ENCODE measurements around the gene CELA2B.
"Not testable (repeated sequence)": the region's sequence is repeated elsewhere in the genome, so short reads cannot be mapped to it uniquely, and the experiment has no call there.

CELA2B gene

DNA sequence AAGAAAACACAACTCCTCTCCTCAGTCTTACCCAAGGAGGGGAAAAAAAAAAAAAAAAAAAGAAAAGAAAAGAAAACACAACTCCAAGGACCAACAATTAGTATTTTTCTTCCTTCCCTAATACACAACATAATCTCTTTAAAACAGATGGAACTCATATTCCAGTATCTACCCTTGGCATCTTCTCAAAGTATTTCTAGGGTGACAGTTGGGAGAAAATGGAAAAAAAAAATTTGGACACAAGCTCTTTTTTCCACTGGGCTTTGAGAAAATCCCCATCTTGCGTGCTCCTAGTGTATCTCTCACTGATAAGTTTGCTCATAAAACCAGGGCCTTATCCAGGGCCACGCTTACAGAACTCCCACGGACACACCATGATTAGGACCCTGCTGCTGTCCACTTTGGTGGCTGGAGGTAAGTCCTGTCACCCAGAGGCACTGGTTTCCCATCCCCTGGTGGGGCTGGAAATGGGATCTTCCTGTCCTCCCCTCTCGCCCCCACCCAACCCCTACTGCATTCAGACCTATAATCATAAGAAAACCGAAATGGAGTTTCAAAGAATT lies at the start of gene CELA2B:
TSS of gene CELA2B (plus strand) at position 353 of the 563 bp plus-strand sequence. CDS start at position 375, 22 bp downstream.
- DNase-seq (ENCODE audit: low spot score), result peak; percentile 63

DNA sequence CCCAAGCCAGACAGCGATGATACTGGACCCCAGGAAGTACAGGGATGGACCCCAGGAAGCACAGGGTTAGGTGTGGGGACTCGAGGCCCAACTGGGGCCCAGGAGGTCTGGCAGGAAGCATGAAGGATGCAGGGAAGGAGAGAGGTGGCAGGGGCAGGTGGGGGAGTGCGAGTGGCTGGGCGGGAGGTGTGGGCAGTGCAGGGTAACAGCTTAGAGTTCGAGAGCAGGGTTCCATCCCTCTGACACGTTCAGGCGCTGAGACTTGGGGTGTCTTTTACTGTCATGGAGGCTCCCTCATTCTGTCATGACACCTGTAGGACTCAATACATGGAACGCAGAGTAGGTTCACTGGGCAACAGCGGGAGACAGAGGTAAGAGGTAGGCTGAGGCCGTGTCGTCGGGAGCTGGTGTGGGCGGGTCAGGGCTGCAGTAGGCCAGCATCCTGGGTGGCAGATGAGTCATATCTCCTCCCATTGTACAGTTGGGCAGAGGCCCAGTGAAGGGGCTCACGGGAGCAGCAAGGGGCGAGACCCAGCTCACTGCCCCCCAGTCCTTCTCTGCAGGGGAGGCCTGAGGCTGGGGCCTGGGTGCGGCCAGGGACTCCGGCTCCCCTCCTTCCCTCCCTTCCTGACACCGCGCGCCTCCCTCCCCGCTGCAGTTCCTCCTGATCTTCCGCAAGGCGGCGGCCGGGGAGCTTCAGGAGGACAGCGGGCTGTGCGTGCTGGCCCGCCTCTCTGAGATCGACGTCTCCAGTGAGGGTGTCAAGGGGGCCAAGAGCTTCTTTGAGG lies 49.2 kb upstream of the CELA2B start:
- DNase-seq (ENCODE audit: low spot score), result peak; percentile 39

DNA sequence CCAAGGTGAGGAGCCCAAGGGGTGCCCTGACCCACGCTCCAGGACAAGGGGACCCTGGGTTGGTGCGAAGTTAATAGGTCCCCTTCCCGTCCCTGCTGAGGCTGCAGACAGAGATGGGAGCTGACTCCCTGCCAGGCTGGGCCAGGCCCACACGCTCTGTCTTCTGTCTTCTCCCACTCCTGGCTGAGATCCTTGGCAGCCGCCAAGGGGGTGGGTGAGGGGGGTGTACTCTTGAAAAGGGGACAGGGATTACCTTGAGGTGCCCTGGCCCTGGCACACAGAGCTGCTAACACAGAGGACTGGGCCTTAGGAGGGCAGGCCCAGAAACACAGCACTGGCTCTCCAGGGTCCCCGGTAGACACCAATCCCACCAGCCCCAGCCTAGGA lies 48.6 kb upstream of the CELA2B start:
- DNase-seq (ENCODE audit: low spot score), result no peak

DNA sequence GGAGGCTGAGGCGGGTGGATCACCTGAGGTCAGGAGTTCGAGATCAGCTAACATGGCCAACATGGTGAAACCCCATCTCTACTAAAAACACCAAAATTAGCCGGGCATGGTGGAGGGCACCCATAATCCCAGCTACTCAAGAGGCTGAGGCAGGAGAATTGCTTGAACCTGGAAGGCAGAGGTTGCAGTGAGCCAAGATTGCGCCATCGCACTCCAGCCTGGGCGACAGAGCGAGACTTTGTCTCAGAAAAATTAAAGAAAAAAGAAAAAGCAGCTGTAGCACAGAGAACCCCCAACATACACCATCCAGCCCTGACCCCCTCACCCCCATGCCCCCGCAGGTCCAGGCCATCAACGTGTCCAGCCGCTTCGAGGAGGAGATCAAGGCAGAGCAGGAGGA lies 47.7 kb upstream of the CELA2B start:
- not testable (repeated sequence) for DNase-seq (ENCODE audit: low spot score)

DNA sequence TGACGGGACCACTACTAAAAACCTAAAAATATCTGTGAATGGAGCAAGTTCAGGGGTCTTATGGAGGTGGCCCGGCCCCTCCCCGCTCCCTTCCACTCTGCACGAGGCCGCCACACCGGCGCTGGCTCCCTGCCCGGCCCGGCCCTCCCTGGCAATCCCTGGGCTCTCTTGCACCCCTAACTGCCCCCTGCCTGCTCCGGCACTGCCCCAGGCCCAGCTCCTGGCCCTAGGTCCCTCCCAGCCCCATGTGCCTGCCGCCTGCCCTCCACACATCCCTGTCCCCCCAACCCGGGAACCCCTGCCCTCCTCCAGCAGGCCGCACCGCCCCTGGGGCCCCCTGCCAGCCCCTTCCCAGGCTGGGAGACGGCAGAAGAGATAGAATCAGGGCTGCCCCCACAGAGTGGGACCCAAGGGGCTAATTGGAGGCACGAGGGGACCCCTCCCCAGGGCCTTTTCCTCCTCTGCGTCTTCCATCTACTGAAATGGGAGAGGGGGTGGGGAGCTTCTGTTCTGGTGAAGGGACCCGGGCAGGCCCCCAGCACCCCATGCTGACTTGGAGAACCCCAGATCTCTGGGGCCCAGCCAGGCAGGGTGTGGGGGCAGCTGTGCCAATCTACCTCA lies 47.0 kb upstream of the CELA2B start:
- DNase-seq (ENCODE audit: low spot score), result no peak

DNA sequence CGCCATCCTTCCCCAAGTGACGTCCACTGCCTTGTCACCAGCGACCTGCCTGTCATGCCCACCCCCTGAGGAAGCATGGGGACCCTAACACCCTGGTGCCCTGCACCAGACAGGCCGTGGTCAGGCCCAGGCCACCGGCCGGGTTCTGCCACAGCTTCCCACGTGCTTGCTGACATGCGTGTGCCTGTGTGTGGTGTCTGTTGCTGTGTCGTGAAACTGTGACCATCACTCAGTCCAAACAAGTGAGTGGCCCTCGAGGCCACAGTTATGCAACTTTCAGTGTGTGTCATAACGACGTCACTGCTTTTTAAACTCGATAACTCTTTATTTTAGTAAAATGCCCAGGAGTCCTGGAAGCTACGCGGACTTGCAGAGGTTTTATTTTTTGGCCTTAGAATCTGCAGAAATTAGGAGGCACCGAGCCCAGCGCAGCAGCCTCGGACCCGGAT lies 46.2 kb upstream of the CELA2B start:
- DNase-seq (ENCODE audit: low spot score), result no peak

DNA sequence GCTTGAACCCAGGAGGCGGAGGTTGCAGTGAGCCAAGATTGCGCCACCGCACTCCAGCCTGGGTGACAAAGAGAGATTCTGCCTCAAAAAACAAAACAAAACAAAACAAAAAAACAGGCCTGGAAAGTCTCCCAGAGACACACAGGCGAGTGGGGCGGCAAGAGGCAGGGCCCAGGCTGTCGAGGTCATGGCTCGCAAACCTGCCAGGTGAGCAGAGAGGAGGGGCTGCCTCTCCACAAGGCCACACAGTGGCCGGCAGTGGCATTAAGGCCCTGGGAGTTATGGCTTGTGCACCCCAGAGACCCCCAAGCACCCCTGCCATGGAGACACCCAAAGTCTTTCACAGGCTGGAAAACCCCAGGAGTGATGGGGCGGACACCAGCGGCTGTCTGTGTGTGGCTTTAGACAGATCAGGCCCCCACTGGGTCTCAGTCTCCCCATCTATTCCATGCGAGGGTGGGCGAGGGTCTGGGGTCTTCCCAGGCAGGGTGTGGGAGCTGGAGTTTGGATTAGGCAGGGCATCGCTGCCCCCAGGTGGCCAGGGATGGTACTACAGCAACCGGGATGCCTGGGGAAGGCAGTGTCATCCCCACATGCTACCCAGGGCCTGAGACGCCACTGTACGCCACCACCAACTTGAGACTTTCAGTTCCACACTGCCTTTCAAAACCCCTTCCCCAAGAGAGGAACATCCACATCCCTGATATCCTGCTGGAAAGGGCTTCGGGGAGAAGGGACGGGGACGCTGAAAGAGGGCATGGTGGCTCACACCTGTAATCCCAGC lies 44.9 kb upstream of the CELA2B start:
- DNase-seq (ENCODE audit: low spot score), result peak; percentile 56

DNA sequence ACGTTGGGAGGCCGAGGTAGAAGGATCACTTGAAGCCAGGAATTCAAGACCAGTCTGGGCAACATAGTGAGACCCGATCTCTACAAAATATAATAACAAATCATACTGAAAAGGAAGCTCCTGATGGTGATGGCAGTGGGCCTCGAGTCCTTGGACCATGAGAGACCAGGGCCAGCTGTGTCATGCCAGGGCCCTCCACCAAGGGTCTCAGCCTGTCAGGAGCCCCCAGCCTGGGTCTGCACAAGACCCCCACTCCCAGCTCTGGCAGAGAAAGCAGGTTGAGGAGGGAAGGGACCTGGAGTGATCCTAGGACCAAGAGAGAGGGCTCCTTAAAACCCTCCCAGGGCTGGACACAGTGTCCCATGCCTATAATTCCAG lies 44.3 kb upstream of the CELA2B start:
- DNase-seq (ENCODE audit: low spot score), result no peak

DNA sequence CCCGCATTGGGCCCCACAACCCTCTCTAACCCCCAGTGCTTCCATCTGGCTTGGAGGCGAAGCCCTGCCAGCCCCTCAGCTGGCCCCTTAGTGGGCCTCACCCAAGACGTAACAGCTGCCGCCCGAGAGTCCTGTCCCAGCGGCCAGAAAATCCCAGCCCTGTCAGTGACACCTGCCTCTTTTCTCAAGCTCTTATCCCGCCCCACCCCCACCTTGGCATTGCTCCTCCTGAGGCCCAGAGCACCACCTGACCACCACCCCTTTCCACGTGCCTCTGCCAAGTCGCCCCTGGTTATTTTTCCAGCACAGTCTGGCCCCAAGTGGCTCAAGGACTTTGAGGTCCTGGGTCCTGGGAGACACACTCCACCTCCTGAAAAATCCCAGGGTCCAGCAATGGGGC lies 43.6 kb upstream of the CELA2B start:
- no peak for DNase-seq (ENCODE audit: low spot score)

DNA sequence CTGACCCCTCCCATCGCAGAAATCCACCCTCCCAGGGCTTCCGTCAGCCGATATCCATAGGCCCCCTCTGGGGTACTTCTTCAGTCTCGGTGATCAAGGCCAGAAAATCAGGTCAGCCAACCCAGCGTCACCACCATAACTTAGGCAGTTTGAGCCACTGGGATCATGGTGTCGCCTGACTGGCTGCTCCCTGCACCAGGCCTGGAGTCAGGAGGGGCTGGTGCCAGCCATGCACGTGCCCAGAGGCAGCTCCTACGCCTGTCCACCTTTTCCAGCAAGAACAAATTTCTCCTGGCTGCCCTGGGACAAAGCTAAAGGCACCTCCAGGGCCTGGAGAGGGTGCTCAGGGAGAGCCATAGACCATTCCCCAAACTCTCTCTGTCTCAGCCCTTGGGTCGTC lies 42.4 kb upstream of the CELA2B start:
- no peak for DNase-seq (ENCODE audit: low spot score)

DNA sequence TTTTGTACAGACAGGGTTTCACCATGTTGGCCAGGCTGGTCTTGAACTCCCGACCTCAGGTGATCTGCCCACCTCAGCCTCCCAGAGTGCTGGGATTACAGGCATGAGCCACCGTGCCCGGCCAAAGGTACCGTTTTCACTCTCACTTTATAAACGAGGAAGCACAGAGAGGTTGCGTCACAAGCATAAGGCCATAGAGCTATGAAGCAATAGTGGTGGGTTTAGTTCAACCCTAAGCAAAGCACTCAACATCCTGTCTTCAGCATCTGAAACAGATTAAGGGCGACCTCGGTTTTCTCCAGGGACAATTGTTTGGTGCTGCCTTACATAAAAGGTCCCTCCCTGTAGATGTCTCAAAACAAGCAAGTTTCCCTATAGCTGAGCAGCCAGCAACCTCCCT lies 41.2 kb upstream of the CELA2B start:
- not testable (repeated sequence) for DNase-seq (ENCODE audit: low spot score)

DNA sequence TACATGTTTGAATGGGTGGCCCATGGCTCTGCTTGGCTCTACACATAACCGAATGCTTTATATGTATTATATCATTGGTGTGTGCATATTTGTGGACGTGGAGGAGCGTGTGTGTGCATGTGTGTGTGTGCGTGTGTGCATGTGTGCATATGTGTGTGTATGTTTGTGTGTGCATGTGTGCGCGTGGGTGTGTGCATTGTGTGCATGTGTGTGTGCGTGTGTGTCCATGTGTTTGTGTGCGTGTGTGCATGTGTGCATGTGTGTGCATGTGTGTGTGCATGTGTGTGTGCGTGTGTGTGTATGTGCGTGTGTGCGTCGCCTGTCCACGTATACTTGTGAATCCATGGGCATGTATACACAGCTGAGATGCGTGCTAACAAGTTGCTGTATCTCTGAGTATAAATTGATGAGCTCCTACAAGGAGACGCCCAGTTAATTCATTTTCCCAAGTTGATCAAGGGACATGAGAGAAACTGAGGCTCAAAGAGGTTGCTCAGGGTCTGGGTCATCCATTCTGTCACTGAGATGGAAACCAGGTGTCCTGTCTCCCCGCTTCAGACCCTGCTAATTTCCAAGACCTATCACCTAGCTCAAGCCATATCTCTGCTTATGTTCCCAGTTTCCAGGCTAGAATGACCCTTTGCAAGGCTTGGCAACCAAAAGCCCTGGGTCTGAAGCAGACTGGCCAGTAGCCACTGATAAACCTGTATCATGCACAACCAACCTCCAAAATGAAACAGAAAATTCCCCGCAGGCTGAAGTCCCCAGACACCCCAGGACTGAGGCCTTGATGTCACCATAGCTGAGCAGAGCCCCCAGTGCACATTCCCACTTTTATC lies 40.4 kb upstream of the CELA2B start:
- no peak for DNase-seq (ENCODE audit: low spot score)

DNA sequence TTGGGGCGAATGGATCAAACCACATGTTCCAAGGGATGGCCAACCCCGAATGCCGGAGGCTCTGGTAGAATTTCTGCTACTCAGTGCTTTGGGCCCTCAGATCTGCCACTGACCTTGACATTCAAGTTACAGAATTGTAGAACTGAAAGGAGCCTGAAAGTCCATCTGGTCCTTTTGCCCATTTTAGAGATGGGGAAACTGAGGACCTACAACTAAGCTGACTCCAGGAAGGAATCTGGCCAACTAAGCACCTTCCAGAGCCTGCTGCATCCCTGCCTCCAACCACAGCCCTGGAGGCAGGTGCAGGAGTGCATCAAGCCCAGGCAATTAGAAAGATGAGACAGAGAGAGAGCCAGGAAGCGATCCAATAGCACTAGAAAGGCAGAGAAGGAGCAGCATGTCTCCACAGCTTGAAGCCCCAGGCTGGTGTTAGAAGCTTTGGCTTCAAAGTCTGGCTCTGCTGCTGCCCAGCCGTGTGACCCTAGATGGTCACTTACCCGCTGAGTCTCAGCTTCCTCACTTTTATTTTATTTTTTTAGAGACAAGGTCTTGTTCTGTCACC lies 38.9 kb upstream of the CELA2B start:
- no peak for DNase-seq (ENCODE audit: low spot score)

DNA sequence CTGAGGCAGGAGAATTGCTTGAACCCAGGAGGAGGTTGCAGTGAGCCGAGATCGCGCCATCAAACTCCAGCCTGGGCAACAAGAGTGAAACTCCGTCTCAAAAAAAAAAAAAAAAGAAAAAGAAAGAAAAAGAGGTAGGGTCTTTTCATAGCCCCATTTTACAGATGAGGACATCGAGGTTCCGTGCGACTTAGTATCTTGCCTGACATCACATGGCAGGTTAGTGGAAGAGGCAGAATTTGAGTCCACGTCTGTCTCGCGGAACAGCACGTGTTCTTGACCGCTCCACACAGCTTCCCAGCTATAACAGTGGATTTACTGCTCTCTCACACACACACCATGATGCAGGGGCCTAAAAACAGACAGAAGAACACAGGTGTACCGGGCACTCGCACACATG lies 36.6 kb upstream of the CELA2B start:
- no peak for DNase-seq (ENCODE audit: low spot score)

DNA sequence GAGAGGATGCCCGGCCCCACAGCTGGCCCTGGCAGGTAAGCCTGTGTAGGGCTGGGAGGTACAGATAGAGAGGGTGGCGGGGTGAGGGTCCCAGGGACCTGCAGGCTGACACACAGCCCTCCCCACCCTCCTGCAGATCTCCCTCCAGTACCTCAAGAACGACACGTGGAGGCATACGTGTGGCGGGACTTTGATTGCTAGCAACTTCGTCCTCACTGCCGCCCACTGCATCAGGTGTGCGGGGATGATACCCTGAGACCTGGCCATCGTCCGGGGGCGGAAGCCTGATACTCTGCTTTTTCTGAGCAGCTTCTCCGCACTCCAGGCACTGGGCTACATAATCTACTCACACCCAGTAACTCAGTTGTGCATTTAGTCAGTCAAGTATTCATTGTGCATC lies 35.5 kb upstream of the CELA2B start:
- no peak for DNase-seq (ENCODE audit: low spot score)

DNA sequence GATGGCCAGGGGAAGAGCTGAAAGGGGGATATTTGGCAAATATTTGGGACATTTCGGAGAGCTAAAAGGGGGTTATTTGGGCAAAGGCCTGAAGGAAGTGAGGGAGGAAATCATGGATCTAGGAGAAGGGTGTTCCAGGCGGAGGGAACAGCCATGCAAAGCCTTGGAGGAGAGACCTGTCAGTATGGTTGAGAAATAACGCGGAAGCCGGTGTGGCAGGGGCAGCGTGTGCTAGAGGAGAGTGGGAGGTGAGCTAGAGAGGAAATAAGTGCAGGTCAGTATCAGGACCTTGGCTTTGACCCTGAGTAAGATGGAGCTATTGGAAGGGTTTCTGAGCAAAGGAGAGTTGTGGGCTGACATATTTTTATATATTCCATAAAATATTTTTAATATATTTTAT lies 34.7 kb upstream of the CELA2B start:
- DNase-seq (ENCODE audit: low spot score), result no peak

DNA sequence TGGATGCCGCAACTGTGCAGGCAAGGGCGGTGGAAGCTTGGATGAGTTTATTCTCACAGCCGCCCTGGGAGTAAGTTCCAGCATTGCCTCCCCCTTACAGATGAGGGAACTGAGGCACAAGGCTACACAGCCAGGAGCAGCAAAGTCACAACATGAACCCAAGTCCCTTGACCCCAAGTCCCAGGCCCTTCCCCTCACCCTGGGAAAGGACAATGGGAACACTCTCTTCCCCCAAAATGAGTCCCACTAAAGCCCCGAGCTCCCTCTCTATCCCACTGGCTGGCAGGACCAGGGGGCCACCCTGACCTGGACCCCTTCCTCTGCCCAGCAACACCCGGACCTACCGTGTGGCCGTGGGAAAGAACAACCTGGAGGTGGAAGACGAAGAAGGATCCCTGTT lies 33.8 kb upstream of the CELA2B start:
- DNase-seq (ENCODE audit: low spot score), result no peak

DNA sequence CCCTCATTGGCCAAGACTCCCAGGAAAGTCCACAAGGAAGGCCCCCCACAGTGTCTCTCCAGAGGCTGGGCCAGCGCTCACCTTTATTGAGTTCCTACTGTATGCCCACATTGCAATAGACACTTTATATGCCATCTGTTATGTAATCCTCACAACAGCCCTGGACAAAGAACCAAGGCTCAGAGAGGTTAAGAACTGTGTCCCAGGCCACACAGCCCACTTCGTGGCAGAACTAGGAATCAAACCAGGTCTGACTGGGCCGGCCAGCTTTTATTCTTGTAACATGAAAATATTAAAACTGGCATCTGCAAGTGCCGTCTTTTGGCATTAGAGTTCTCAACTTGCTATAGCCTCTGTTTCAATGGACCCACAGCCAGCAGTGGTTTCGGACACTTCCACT lies 33.1 kb upstream of the CELA2B start:
- DNase-seq (ENCODE audit: low spot score), result no peak

DNA sequence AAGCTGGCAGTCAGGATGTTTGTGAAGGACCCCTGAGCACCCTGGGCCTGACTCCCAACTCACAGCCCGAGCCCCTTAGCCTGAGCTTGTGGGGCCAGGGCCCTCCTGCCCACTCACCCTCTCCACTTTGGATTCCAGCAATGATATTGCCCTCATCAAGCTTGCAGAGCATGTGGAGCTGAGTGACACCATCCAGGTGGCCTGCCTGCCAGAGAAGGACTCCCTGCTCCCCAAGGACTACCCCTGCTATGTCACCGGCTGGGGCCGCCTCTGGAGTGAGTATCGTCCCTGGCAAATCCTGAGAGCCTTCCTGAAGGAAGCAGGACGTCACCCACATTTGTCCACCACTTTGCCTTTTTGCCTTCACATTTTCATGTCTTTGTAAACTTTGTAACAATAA lies 32.6 kb upstream of the CELA2B start:
- DNase-seq (ENCODE audit: low spot score), result no peak

DNA sequence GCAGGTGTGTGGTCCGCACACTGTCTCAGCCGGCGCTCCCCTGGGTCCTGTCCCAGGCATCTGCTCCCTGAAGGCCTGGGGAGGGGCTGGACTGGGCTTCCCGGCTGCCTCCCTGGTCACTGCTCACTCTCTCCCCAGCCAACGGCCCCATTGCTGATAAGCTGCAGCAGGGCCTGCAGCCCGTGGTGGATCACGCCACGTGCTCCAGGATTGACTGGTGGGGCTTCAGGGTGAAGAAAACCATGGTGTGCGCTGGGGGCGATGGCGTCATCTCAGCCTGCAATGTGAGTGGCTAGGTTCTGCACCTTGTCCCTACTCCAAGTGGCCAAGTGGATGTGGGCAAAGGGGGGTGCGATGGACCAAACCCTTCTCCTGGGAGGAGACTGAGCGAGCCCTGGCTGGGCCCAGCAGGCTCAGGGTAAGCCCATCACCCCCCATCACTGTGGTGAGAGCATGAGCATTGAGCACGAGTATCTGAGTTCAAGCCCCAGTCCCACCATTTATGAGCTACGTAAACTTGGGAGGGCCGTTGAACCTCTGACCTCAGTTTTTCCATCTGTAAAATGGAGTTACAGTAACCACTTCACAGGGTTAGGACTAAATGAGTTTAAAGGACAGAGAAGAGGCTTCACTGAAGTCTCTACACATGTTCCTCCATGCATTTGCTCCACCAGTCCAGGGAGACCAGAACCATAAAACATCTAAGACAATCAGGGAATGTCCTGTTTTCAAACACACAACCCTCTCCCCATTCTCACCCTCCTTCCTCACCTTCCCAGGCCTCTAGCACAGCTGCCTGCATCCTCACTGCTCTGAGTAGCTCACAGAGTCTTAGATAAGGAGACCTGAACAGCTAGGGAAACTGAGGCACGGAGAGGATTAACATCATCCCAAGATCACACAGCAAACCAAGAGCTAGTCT lies 31.2 kb upstream of the CELA2B start:
- no peak for DNase-seq (ENCODE audit: low spot score)

Data from cerebellar cortex (tissue), 1 donor.